GM18520 (cell line): ENCODE results near the gene SLC4A4.

Source experiments
- ATAC-seq: cut with Tn5 transposase; IDR thresholded peaks from one replicate; pipeline ENCODE4 v1.9.1; 2021; ENCODE audit not compliant: unreplicated experiment

SLC4A4 gene

DNA sequence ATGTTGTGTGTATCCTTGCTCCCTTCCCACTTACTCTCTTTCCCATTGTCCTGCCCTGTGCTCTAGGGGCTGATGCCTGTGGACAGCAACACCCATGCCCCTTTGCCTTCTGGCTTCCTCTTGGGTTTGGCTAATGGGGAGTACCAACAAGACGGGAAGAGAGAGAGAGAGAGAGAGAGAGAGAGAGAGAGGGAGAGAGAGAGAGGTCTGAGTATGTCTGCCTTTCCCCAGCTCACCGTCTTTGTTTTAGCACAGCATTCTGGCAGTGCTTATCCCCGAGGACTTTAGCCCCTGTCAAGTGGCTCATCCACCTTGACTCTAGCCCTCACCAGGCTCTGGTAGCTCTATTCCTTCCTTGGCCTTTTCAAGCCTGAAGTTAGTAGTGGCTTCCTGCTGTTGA lies 128.0 kb downstream of the SLC4A4 start:
- no peak for ATAC-seq

DNA sequence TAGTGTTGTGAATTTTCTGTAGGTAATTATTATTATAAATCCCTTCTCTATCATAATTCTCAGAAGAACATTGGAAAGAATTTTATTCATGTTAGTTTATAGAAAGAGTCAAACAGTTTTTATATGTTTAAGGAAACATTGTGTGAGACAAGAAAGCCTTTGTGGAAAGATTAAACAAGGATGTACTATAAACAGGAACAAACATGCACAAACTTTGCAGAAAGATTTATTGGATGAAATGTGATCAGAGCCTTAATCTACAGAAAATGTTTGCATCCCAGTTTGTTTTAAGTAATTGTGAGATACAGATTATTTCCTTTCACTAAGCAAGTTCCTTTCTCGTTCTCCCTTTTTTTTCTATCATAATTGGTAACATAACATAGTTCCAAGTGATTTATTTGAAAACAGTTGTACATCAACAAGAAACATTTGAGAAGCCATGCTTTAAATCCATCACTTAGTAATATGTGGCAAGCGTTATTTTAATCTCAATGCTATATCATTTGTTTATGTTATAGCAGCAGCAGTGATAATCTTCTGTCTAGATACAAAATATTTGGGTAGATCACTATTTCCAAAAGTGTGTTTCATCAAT lies 129.4 kb downstream of the SLC4A4 start:
- ATAC-seq: no peak

DNA sequence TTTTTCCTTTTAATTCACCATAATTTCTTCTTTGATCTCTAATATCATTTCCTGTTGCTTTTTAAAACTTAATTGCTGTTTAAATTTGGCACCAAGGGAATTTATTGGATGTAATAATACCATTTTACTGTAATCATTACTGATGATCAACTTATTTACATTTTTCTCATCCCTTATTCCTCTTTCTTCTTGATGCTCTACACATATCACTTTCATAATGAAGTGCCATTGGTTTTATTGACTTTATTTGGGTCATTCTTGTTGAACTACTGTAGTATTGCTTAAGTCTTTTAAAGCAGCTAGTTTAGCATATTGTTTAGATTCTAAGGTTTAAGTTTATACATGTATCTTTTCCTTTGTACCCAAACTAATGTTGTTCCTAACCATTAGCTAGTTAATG lies 130.7 kb downstream of the SLC4A4 start:
- ATAC-seq: no peak

DNA sequence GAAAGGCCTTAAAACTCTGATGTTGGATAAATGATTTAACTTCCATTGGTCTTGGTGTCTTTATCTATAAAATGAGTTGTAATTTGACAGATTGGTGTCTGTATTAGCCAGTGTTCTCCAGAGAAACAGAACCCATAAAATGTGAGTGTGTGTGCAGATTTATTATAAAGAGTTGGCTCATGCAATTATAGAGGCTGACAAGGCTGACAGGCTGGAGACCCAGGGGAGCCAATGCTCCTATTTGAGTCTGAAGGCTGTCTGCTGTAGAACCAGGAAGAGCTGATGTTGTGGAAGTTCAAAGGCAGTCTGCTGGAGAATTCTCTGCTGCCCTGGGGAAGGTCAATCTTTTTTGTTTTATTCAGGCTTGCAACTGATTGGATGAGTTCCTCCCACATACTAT lies 131.7 kb downstream of the SLC4A4 start:
- no peak for ATAC-seq

DNA sequence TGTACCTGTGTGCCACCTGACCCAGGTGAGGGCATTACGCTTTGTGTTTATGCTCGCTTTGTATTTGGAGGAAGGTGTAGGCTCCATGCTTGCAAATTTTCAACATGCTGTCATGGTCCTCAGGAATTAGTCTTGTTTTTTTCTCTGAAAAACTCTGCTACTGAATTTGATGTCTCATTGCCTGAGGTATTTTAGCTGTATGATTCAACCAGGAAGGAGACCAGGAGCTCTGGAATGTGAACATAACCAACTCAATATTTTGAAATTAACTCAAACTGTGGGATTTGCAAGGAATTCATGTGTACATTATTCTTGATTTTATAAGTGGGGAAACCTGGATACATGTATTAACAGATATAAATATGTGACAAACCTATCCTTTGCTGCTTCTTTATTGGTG lies 134.1 kb downstream of the SLC4A4 start:
- ATAC-seq: no peak

DNA sequence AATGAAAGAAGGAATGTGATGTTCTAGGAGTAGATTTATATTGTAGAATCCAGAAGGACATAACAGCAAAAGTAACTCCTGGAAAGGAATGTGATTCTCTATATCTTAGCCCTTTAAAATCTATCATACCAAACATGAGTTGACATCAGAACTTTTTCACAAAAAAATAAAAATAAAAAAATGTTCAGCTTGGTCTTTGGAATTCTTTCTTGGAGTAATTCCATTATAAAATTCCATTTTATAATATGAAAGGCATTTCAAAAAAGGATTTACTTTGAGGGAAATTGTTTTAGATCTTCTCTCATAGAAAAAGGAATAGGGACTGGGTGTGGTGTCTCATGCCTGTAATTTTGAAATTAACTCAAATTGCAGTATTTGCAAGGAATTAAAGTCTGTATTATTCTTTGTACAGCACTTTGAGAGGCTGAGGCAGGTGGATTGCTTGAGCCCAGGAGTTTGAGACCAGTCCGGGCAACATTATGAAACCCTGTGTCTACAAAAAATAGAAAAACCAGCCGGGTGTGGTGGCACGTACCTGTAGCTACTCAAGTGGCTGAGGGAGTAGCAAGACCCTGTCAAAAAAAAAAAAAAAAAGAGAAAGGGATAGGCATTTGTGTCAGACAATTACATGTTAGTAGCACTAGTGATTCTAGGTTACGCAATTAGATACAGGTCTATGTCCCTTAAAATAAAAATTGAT lies 134.9 kb downstream of the SLC4A4 start:
- no peak for ATAC-seq

DNA sequence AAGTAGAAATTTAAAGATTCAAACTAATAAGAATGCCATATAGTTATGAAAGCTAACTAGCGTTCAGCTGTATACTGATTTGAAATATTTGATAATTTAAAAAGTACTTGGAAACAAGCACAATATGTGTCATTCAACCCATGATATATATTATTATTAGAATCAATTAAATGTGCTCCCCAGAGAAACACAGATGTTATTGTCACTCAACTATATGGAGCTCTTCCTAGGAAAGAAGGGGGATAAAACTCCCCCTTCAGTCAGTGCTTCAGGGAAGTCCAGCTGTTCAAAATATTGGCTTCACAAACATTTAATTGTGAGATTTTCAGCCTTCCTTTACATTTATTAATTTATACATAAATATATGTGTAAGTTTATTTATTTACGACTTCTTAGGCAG lies 135.9 kb downstream of the SLC4A4 start:
- ATAC-seq: no peak

DNA sequence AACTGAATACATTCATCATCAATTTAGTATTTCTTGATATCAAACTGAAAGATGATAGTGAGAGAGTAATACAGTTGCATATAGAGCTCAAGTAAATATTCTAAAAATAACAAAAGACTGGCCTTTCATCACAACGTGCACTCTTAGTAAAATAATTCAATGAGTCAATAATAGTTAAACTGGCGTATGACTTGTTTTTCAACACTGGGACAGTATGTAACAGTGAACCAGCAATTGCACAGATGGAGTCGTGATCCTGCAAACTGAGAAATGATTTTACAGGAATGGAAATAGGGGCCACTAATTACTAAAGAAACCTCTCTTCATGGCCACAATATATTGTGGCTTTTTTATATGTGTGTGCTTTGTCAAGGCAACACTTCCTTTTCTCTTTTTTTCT lies 137.4 kb downstream of the SLC4A4 start:
- ATAC-seq: no peak

DNA sequence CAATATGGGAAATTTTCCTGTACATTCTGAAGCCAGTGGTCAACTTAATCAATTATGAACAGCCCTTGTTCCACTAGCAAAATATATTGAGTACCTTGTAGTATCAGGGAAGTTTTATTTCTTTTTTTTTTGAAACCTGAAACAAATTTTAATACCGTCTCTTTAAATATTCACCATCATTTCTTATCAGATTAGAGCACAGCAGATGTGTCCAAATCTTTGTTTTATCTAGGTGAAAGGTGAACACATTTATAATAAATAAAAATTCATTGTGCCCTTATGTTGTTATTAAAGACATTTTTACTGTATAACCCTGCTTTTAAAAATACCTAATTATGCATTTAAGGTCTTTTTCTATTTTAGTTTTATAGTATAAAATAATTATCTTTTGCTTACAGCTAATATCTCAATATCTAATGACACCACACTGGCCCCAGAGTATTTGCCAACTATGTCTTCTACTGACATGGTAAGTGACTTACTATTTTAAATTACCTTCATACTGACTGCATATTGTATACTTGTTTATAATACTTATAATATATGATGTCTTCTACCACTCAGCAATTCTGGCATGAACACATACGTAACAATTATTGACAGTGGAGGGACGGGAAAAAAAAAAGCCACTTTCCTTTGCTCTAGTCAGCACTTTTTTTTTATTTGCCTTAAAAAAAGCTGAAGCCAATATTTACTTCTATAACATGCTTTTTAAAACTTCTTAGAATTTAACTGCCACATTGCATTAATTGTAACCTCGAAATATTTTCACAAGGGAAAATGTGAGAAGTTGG lies 147.9 kb downstream of the SLC4A4 start:
- no peak for ATAC-seq

DNA sequence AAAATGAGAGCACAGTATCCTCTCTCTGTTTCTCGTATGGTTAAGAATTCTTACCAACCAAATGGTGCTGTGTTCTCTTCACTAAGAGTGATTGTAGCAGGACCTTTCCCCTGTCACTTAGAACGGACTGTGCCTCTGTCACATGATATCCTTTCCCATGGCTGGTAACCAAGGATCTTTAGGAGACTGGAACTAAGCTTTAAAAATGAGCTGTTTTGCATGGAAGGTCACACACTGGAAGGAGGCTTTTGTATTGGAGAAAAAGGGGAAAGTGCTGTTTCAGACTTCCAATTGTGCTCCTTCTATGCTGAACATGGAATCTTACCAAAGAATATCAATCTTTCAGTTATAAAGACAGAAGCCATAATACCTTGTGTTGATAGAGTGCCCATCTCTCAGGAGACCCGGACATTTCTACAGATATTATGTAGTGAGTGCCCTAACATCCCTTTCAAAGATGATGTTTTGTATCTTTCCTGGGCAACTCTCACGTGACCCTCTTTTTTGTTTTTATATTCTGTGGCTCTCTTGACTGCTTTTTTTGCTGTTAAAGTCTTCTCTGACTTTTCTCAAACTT lies 148.6 kb downstream of the SLC4A4 start:
- no peak for ATAC-seq

DNA sequence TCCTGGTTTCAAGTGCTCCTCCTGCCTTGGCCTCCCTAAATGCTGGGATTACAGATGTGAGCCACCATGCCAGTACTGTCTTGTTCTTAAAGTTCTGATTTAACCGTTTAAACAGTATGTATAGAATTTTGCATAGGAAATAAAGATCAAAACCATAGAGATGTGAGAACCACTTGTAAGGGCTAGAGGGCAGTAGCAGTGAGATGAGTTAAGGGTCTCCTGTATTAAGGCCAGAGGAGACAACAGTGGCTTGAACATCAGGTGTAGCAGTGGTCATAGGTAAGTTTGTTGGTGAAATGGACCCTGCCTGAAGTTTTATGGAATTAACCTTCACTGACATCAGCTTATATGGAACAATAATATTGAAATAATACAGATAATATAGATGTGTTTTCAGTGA lies 155.7 kb downstream of the SLC4A4 start:
- no peak for ATAC-seq

DNA sequence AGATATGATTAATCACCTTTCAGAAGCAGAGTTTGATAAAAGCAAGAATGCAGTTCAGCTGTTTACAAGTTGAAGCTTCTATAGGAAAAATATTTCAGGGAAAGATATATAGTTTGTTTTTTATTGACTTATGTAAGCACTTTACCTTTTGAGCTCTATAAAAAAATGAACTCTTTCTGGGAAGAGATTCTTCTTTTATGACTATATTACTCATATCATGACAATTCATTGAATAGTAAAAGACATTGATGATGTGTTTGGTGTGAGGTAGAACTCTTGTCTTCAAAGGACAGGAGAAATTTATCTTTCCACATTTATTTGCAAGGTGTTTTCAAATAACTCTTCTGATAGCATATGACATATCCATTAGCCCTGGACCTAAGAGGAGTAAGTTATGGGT lies 156.6 kb downstream of the SLC4A4 start:
- ATAC-seq: no peak

DNA sequence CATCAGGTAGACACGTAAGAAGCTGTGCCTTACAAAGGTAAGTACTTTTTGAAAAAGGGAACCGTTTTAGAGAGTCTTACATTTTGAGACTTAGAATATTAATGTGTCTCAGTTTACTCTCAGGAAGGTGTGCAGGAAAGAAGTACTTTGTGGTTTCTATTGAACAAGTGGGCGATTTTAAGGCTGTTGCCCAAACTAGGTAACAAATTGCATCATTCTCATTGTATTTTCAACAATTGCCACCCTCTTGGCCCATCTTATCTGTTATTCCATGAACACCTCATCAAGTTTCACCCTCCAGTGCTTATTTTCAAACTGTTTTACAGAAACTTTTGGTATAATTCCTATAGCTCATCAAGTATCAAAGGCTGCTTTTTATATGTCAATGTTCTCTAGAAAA lies 158.3 kb downstream of the SLC4A4 start:
- ATAC-seq: no peak

DNA sequence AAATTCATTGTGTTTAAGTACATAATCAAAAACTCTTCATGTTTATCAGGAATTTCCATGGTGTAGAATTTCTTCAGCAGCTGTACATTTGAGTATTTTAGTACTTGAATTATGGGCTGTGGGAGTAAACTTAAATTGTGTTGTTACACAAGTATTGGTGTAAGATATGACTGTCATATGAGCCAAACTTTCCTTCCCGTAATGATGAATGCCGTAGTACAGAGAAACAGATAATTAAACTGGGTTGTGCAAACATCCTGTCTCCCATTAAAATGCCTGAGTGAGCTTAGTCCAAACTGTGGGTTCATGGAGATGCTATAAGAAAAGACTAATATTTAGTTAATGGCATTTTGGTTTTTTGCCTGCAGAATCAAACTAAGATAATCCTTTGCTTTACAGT lies 159.2 kb downstream of the SLC4A4 start:
- ATAC-seq: no peak

DNA sequence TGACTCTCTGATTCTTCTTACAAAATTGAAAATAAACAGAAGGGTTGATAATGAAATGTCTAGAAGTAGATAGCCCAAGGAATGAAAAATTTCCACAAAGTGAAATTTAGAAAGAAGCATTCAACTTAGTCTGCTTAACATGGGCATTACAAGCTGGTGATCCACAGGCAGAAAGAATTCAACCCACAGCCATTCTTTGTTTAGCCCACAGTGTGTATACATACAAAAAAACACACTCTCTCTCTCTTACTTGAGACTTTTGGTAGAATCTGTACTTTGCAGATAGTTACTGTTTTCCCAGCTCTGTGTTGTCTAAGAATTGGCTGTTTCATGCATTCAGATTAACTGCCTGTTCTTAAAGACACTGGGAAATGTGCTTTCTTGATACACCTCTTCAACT lies 159.8 kb downstream of the SLC4A4 start:
- ATAC-seq: no peak

DNA sequence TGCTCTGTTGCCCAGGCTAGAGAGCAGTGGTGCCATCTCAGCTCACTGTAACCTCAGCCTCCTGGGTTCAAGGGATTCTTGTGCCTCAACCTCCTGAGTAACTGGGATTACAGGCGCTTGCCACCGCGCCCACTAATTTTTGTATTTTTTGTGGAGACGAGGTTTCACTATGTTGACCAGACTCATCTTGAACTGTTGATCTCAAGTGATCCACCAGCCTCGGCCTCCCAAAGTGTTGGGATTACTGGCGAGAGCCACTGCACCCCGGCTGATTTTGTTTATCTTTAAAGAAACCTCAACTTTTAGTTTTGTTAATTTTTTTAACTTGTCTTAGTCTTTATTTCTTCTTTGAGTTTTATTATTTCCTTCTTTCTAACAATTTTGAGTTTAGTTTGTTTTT lies 163.2 kb downstream of the SLC4A4 start:
- ATAC-seq: no peak

DNA sequence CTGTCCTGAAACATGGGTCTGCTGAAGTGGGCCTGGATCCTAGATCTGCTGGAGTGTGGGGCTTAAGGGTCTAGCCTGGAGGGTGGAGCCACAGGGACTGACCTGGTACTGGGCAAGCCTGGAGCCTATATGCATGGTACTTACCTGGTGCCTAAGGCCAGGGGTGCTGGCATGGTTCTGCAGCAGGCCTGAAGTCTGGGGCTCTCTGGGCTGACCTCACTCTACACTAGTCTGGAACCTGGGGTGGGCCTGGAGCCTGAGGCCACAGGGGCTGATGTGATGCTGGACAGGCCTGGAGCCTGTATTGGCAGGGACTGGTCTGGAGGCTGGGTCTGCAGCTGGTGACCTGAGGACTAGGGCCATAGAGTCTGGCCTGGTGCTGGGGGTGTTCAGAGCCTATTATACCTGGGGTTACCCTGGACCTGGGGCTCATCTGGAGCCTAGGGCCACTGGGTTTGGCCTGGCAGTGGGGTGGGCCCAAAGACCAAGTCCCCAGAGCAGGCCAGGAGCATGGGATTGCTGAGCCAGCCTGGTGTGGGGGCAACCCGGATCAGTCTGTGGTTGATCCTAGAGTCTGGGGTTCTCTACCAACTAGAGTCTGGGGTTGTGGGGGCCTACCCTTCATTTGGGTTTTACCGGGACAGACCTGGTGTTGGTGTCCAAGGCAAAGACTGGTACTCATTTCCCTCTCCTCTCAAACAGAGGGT lies 179.6 kb downstream of the SLC4A4 start:
- ATAC-seq: no peak

DNA sequence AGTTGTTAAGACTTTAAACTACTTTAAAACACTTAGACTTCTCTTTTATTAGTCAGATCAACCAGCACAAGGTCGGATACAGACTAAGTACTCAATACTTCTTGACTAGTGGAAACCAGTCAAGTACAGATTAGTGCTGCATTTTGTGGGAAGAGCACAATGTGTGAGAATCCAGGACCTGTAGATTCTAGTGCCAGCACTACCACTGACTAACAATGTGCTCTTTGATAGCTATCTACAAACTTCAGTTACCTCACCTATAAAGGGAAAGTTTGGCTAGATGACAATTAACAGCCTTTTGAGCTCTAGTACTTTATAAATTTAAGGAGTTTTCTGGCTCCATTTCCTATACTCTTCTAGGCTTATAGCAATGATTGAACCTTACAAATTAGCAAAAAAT lies 181.5 kb downstream of the SLC4A4 start:
- no peak for ATAC-seq

DNA sequence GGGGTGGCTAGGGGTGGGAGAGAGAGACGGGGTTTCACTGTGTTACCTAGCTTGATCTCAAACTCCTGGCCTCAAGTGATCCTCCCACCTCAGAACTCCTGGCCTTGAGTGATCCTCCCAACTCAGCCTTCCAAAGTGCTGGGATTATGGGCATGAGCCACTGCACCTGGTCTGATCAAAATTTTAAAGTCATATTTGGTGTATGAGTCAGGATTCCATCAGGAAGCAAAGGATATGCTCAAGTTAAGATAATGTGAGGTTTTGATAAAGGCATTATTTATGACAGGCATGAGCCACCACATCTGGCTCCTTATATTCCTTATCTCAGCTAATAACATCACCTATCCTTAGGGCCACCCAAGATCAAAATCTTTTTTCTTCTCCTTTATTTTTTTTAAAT lies 182.0 kb downstream of the SLC4A4 start:
- no peak for ATAC-seq

DNA sequence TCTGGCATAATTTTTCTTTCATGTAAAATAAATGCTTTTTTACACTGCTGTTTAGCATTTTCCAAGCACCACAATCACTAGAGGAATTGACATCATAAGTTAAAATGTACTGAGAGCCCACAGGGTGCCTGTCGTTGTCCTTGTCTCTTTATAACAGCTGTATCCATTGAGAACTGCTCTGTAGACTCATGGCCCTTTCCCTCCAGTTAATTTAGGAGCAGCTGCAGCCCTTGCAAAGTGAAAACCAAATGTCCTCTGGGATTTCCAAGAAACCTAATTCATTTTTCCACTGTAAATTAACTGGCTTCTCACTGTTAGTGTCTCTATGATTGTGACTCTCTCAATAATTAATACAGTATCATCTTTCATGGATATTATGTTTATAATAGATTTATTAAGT lies 185.9 kb downstream of the SLC4A4 start:
- no peak for ATAC-seq

DNA sequence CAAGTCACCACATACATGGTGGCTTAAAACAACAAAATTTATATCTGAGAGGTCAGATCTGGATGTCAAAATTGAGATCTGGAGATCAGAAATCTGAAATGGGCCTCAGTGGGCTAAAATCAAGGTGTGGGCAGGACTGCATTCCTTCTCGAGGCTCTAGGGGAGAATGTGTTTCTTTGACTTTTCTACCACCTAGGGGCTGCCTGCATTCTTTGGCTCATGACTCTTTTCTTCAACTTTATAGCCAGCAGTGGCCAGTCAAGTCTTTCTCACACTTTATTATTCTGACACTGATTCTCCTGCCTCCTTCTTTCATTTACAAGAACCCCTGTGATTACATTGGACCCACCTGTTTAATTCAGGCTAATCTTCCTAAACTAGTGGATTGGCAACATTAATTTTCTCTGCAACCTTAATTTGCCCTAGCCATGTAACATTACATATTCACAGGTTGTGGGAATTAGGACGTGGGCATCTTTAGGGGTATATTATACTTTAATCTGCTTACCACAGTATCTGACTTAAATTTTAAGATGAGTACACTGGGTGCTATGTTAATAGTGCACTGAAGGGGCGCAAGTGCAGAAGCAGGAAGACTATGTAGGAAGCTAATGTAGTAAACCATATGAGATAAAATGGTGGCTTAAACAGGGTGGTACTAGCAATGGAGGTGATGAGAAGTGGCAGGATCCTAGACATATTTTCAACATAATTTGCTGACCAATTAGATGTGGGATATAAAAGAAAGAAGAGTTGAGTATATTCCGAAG lies 188.0 kb downstream of the SLC4A4 start:
- ATAC-seq: peak; percentile 60
